AG08396 (cell line): Measurements from ENCODE around the gene GRB2.
"Not testable (repeated sequence)": the region's sequence is repeated elsewhere in the genome, so short reads cannot be mapped to it uniquely, and the experiment has no call there.

Source experiments
- DNase-seq: peaks from one replicate; pipeline ENCODE4 v3.0.0; 2012; ENCODE audit warnings: low spot score, mixed read lengths

Gene GRB2

DNA sequence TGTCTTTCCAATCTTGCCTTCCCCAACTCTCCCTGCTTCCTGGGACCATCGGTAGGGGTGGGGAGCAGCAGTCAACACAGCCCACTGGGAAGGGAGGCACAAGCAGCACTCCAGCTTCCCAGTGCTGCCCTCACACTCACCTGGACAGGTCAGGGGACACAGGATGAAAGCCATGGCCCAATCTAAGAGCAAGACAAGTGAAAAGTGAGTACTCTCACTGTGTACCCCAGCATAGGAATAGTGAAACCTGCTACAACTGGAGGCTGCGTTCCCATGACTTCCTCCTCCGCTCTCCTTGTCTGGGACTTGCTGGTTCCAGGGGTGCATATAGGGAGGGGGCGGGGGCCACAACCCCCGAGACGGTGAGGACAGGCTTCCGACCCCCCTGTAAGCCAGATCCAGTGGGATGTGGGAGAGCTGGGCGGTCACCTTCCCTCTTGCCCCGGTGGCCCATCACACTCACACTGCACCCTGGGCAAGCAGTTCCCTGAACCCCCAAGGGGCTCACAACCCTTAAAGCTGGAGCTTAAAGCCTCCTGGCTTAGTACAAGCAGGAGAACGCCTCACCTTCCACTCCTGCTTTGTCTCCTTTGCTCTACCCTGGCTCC, 86.8 kb downstream of the GRB2 start:
- DNase-seq = no peak

GRCh38 chr17:75318211-75318610, 87.3 kb downstream of the GRB2 start:
- no peak for DNase-seq

DNA sequence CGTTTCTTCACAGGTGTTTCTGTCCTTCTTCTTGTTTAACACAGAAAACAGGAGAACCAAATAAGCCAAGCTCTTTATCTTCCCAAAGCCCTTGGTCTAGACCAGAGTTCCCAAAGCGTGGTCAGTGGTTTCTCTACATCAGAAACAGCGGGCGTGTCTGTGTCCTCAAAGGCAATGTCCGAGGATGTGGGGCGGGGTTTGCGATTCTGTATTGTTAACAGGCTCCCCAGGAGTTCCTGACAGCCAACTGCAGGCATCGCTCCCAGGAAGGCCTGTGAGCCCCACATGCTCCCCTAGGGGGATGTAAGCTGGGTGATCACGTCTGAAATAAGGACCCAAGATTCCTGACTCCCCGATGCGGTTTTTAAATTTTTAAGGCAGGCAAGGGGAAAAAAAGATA, 87.8 kb downstream of the GRB2 start:
- no peak for DNase-seq

- no peak for DNase-seq
These were observed 89.2 kb downstream of the GRB2 start for GRCh38 chr17:75316253-75316652.

DNA sequence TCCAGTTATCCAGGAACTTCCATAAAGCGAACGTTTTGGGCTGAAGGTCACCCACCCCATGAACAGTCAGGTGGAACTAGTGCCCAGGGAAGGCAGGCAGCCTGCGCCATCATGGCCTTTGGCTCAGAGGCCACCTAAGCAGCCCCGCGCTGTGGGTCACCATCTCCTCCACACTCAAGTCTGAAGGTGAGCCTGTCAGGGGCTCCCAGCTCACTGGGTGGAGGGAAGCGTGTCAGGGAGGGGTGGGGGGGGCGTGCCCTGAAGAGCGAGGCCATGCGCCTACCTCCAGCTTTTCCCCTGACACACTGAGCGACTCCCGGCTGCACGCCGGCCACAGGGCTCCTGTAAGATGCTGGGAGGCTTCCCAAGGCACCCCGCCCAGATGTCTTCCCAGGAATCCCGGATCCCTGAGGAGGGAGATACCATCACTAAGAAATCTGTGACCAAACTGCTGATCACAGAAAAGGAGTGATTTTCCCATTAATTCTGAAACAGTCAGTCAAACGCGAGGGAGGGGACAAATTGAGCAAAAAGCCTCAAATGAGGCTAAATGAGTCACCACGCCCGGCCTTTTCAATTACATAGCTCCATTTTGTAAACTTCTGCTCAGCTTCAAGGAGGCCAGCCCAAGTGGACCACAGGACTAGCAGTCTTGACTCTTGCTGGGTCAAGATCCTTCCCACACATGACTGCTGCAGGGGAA, 89.8 kb downstream of the GRB2 start:
- peak; percentile 34 for DNase-seq

- peak; percentile 50 for DNase-seq
These were observed 91.4 kb downstream of the GRB2 start for GRCh38 chr17:75313941-75314551.

GRCh38 chr17:75308732-75309629, 96.5 kb downstream of the GRB2 start:
- DNase-seq = no peak

DNA sequence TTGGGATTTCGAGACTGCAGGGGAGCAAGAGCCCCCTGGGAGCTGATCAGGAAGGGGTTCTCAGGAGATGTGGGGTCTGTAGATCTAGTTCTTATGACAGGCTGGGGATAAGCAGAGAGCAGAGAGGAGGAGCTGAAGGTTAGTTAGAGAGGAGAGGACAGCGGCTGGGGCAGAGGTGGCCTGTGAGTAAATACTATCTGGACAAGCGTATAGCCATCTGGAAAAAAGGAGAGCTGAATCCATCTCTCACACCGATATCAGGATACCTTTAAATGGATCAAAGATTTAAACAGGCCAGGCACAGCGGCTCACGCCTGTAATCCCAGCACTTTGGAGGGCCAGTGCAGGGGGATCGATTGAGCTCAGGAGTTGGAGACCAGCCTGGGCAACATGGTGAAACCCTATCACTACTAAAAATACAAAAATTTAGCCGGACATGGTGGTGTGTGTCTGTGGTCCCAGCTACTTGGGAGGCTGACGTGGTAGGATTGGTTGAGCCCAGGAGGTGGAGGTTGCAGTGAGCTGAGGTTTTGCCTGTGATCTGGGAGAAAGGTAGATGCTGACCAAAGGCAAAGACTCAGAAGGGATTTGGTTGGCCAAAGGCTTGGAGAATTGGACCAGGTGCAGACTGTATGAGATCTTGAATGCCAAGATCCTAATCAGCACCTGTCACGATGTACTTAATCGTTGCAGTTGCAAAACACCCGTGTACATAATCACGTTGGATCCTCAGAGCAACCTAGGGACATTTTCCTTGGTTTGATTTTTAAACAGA, 97.3 kb downstream of the GRB2 start:
- DNase-seq = no peak

- no peak for DNase-seq
These were observed 103.8 kb downstream of the GRB2 start for GRCh38 chr17:75301502-75302206.

- no peak for DNase-seq
These were observed 104.4 kb downstream of the GRB2 start for GRCh38 chr17:75301049-75301448.

- no peak for DNase-seq
These were observed 105.2 kb downstream of the GRB2 start for GRCh38 chr17:75300280-75300679.

GRCh38 chr17:75295201-75296158, 110.0 kb downstream of the GRB2 start:
- DNase-seq = no peak

GRCh38 chr17:75292810-75293448, 112.5 kb downstream of the GRB2 start:
- not testable (repeated sequence) for DNase-seq

GRCh38 chr17:75289832-75290337, 115.6 kb downstream of the GRB2 start:
- DNase-seq = no peak

DNA sequence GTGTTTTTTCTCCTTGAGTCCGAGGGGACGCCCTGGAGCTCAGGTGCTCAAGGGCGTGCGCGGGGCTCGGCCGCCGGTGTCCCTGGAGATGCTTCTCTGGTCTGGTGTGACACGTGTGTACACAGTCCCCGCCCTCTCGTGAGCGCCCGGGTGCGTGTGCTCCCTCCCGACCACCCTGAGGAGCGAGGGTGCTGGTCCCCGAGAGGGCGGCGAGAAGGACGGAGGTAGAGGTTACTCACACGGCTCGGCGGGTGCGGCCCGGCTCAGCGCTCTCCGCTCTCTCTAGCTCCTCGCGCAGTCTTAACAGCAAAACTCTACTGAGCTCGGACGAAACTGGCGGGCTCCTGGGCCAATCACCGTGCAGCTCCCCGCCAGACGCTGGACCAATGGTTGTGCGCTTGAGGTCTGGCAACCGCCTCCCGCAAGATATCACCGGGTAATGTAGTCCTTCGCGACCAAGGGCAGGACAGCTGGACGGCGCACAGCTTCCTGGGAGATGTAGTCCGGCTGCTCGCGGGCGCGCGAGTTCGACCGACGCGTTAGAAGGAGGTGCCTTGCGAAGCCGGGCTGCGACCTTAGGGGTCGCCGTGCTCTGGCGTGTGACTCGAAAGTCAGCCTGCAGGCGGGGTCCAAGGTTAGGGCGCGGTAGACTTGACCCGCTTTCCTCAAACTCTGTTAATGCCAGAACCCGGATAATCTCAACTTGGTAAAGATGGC, 116.2 kb downstream of the GRB2 start, which contains the start of gene SLC25A19:
Gene SLC25A19, minus strand, starts transcription at position 319 of the 717 bp plus-strand sequence. CDS start 2,669 bp downstream, outside the sequence.
- peak; percentile 99 for DNase-seq

DNA sequence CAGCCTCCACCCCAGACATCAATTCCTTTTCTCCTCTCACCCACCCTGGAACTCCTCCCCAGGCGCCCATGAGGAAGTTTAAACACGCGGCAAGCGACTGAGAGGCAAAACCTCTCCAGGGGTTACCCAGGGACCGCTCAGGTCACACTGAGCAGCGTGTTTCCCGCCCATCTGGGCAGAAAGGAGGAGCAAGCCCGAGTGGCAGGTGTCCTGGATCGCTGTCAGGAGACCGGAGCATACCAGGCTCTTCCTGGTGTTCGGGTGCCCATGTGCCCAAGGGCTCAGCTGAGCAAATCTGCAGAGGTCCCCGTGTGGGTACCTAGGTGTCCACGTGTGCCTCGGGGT, 116.7 kb downstream of the GRB2 start:
- no peak for DNase-seq

DNA sequence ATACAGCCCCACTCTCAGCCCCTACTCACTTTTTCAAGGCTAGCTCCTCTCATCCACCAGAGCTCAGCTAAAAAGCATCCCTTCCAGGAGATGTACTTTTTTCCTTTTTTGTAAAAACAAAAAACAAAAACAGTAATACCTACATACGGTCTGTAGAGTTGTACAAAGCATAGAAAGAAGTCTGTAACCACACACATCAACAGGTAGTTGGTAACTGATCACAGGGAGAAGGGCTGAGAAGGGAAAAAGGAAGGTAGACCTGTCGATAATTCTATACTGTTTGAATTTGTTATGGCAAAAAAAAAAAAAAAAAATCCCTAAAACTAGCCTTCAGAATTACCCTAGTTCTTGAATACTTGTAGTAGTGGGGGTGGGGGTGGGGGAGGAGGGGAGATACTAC, 117.1 kb downstream of the GRB2 start:
- DNase-seq = no peak

DNA sequence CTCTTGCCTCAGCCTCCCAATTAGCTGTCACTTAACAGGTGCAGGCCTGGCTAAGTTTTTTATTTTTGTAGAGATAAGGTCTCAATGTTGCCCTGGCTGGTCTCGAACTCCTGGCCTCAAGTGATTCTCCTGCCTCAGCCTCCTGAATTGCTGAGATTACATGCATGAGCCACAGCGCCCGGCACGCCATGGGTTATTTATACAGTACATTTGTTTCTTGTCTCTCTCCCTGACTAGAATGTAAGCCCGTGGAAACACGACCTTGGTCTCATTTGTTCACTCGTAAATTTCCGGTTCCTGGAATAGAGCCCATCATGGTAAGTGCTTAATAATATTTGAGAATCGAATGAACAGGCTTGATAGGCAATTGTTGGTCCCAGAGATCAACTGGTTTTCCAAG, 118.3 kb downstream of the GRB2 start:
- DNase-seq = no peak
